HG02610 (cell line): ENCODE data around the gene MBNL2.

Experiments
- ATAC-seq: cut with Tn5 transposase; IDR thresholded peaks from one replicate; pipeline ENCODE4 v1.9.1; 2021; ENCODE audit warnings: mild to moderate bottlenecking, moderate library complexity; ENCODE audit not compliant: unreplicated experiment

The MBNL2 gene

GRCh38 chr13:97321616-97322321 is 99.6 kb downstream of the MBNL2 start:
- no peak for ATAC-seq

DNA sequence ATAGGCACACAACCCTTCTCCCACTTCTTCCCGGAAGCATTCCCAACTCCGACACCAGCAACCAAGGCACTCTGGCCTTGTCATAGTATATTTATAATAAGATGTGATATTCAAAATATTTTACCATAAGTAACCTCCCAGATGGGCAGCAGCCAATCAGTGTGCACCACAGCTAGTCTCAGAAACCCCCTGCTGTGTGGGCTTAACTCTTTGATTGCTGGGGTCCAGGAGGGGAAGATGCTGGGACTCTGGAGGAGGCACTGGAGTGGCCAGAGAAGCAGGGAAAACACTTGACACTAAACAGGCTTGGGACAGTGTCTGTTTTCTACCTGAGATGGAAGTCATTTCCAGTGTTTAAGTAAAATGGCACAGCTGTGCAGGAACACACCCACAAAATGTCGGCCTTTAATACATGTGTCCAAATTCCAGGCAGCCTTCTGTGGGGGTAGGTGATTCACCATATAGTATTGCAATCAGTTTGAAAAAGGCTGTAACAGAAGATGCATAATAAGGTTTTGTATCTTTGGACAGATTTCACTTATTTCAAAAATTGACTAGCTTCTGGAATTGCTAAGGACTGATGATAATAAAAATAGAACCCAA is 100.7 kb downstream of the MBNL2 start:
- no peak for ATAC-seq

- ATAC-seq, result no peak
These were observed 102.0 kb downstream of the MBNL2 start for GRCh38 chr13:97324115-97324514.

GRCh38 chr13:97325738-97326137 is 103.6 kb downstream of the MBNL2 start:
- no peak for ATAC-seq

DNA sequence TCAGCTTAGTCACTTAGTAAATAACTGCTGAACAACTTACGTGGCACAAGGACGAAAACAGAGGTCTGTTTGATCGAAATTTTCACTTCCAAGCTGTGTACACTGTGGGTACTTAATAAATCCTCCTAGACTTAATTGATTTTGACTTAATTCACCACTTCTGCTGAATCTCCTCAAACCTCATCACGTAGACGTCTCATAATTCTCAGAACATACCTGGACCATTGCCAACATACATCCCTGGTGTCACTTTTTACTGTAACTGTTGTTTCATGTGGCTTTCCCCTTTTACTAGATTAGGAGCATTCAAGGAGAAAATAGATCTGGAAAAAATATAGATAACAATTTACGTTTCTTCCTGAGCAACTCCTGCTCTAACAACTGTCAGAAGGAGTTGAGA is 105.0 kb downstream of the MBNL2 start:
- ATAC-seq, result no peak

DNA sequence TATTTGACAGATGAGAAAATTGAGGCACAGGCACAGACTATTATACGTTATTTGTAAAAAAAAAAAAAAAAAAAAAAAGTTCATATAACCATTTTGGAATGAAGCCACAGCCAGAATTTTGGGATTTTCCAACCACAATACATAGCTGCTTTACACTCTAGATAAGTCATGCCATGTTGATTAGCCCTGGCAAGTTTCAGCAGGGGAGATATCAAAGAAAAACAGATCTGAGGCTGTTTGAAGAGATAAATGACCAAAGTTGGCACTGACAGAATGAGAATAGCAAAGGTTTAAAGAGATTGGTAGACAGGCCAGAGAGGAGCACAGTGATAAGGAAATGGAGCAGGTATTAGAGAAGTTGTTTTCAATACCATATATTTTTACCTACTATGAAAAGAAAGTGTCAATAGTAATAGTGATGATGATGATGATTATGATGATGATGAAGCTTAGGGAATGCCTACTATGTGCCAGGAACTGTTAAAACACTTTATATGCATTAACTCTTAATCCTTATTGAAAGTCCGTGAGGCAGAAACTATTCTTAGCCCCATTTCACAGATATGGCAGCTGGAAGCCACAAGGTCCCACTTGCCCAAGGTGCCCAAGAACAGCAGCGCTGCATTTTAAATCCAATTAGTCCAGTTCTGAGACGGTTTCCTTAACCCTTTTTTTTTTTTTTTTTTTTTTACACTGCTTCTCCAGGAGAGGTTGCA is 105.5 kb downstream of the MBNL2 start:
- ATAC-seq, result no peak

GRCh38 chr13:97328222-97328790 is 106.2 kb downstream of the MBNL2 start:
- ATAC-seq, result no peak

DNA sequence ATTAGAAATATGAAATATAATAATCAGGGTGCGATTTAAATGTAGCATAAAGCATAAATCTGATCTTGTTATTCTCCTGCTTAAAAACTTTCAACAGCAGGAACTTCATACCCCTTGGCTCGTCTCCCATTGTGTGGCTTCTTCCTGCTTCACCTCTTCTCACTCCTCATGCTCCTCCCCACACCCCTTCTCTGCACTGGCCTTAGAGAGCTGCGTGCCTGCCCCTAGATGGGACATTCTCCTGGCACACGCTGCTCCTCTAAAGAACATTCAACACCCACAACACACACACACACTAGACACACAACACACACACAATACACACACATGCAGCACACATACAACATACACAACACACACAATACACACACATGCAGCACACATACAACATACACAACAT is 107.2 kb downstream of the MBNL2 start:
- no peak for ATAC-seq

DNA sequence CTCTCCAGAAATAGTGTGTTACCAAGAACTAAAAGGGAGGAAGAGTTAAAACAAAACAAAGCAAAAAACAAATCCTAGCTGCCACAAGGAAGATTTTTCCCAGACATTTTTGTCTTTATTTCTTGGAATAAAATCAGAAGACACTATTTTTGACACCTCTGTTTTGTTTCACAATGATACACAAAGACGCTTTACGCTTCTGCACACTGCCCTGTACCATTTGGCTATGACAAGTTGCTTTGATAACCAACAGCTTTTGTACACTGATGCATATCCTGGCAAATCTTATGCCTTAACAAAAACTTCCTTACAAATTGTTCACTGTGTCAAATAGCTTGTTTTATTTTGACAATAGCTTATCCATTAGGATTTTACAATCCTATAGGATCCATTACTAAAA is 108.3 kb downstream of the MBNL2 start:
- ATAC-seq, result no peak

DNA sequence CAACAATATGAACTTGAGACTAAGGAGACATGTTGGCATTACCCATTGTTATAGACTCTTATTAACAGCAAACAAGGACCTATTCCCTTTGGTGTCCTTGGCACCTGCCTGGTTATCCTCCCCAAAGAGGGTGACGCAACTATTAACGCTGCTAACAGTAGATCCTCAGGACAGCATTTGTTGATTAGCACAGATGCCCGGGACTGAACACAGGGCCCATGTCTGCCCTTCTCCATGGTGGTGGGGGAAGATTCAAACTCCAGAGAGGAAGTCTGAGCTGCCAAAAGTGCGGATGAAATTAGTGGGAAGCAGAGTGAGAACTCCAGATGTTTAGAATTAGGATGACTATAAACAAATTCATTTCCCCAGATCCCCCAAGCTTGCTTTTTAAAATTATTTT is 110.6 kb downstream of the MBNL2 start:
- ATAC-seq, result no peak

DNA sequence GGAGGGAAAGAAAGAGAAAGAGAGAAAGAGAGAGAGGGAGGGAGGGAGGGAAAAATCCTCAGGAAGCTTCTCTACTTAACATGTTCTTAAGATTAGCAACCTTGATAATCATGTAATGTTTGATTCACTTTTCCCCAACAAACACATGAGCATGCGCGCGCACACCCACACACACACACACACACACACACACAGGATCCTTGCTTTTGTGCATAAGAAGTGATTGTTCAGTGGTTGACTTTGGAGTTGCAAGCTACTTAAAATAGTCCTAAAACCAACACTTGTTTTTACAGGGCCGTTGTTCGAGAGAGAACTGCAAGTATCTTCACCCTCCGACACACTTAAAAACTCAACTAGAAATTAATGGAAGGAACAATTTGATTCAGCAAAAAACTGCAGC is 111.8 kb downstream of the MBNL2 start:
- ATAC-seq, result no peak

DNA sequence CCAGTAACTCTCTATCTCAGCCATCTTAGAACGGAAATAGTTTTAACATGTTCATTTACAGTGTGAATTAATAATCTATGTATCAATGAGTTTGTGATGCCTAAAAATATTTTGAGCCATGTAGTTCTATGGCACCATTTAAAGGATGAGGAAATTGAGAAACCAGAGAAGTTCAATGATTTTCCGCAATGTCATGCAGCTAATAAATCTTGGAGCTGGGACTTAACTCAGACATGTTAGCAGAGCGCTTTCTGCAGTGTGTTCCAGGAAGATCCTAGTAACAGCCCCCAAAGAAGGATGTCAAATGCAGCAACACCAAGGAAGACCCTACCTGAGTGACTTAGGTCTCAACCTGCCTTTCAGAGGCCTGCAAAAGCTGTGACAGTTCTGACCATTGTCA is 112.6 kb downstream of the MBNL2 start:
- ATAC-seq, result no peak

- no peak for ATAC-seq
These were observed 113.5 kb downstream of the MBNL2 start for GRCh38 chr13:97335488-97336134.

GRCh38 chr13:97337985-97338499 is 115.9 kb downstream of the MBNL2 start:
- ATAC-seq, result no peak

- ATAC-seq, result no peak
These were observed 116.4 kb downstream of the MBNL2 start for GRCh38 chr13:97338571-97338970.

- ATAC-seq, result no peak
These were observed 117.2 kb downstream of the MBNL2 start for GRCh38 chr13:97339019-97339987.

GRCh38 chr13:97339988-97340749 is 118.0 kb downstream of the MBNL2 start:
- ATAC-seq, result no peak

- no peak for ATAC-seq
These were observed 119.0 kb downstream of the MBNL2 start for GRCh38 chr13:97341135-97341534.

GRCh38 chr13:97342136-97342535 is 120.0 kb downstream of the MBNL2 start:
- ATAC-seq, result no peak
